Measurements from ENCODE around the gene PPP1R10. TPM values are rescaled to one million over a fixed set of nuclear protein-coding genes. Genes with fewer than 3 reads are reported as not detected.

Gene PPP1R10
- total and polyA plus RNA-seq, 2 of the 13 experiments (the other 11 are each of a cell fraction or from before 2014, with no cell fraction given), result 26.3 to 38.4 TPM

GRCh38 chr6:30626484-30627366 is 9.7 kb upstream of the PPP1R10 start, which contains the start of gene ATAT1 (continued):
- TF ChIP-seq THAP11 (CRISPR knock-in tag; IDR thresholded peaks at IDR 0.05) (peak; percentile 88), ARID4A (CRISPR knock-in tag; IDR thresholded peaks at IDR 0.05; ENCODE audit: borderline replicate concordance) (peak; percentile 99), KLF12 (CRISPR knock-in tag; IDR thresholded peaks at IDR 0.05; ENCODE audit: borderline replicate concordance) (peak; percentile 86; the same call in 1 of the 2 replicates), CENPX (CRISPR knock-in tag; IDR thresholded peaks at IDR 0.05) (no peak), ZNF605 (CRISPR knock-in tag; IDR thresholded peaks at IDR 0.05) (peak; percentile 94), HMGA1 (CRISPR knock-in tag; conservative IDR thresholded peaks at IDR 0.05) (no peak), ZNF18 (CRISPR knock-in tag; IDR thresholded peaks at IDR 0.05; ENCODE audit: insufficient replicate concordance) (peak; percentile 72), RAD21 (CRISPR knock-in tag; IDR thresholded peaks at IDR 0.05) (peak; percentile 74), NFKBIZ (CRISPR knock-in tag; IDR thresholded peaks at IDR 0.05) (peak; percentile 61; the same call in 1 of the 2 replicates), ELF4 (CRISPR knock-in tag; IDR thresholded peaks at IDR 0.05; ENCODE audit: borderline replicate concordance) (peak; percentile 78; the same call in 1 of the 2 replicates), ZNF205 (CRISPR knock-in tag; IDR thresholded peaks at IDR 0.05) (0 out of 2 replicates have a peak, but pooled peaks have one; percentile 23), AHR (CRISPR knock-in tag; IDR thresholded peaks at IDR 0.05) (no peak)
- TF ChIP-seq, protein P1, sequence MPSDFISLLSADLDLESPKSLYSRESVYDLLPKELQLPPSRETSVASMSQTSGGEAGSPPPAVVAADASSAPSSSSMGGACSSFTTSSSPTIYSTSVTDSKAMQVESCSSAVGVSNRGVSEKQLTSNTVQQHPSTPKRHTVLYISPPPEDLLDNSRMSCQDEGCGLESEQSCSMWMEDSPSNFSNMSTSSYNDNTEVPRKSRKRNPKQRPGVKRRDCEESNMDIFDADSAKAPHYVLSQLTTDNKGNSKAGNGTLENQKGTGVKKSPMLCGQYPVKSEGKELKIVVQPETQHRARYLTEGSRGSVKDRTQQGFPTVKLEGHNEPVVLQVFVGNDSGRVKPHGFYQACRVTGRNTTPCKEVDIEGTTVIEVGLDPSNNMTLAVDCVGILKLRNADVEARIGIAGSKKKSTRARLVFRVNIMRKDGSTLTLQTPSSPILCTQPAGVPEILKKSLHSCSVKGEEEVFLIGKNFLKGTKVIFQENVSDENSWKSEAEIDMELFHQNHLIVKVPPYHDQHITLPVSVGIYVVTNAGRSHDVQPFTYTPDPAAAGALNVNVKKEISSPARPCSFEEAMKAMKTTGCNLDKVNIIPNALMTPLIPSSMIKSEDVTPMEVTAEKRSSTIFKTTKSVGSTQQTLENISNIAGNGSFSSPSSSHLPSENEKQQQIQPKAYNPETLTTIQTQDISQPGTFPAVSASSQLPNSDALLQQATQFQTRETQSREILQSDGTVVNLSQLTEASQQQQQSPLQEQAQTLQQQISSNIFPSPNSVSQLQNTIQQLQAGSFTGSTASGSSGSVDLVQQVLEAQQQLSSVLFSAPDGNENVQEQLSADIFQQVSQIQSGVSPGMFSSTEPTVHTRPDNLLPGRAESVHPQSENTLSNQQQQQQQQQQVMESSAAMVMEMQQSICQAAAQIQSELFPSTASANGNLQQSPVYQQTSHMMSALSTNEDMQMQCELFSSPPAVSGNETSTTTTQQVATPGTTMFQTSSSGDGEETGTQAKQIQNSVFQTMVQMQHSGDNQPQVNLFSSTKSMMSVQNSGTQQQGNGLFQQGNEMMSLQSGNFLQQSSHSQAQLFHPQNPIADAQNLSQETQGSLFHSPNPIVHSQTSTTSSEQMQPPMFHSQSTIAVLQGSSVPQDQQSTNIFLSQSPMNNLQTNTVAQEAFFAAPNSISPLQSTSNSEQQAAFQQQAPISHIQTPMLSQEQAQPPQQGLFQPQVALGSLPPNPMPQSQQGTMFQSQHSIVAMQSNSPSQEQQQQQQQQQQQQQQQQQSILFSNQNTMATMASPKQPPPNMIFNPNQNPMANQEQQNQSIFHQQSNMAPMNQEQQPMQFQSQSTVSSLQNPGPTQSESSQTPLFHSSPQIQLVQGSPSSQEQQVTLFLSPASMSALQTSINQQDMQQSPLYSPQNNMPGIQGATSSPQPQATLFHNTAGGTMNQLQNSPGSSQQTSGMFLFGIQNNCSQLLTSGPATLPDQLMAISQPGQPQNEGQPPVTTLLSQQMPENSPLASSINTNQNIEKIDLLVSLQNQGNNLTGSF (CRISPR knock-in tag; IDR thresholded peaks at IDR 0.05), result 0 out of 2 replicates have a peak, but pooled peaks have one; percentile 62
- TF ChIP-seq, protein P2, sequence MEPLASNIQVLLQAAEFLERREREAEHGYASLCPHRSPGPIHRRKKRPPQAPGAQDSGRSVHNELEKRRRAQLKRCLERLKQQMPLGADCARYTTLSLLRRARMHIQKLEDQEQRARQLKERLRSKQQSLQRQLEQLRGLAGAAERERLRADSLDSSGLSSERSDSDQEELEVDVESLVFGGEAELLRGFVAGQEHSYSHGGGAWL (CRISPR knock-in tag; IDR thresholded peaks at IDR 0.05), result peak; percentile 80; the same call in 1 of the 2 replicates
